ENCODE results near the gene SLC38A6. TPM values are rescaled to one million over a fixed set of nuclear protein-coding genes. Genes with fewer than 3 reads are reported as not detected.

The SLC38A6 gene
- total and polyA plus RNA-seq, 2 experiments from 2014 or later = 11.9 to 23.2 TPM

DNA sequence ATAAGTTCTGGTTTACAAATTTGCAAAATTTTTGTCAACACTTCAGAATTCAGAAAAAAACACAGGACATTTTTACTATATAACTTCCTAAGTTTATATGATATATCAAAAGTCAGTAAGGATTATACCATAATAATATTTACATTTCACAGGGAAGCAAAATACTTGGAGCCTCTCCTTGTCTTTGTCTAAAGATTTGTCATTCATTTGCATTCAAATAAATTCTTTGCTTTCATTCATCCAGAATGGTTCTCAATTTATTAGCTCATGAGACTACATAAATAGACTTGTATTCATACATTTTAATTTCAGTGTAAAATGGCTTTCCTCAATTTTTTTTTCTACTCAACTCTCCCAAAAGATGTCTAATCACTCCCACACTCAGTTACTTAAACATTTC lies 96.4 kb downstream of the SLC38A6 start:
- H3K9me3 Mint-ChIP-seq = no peaks in the 10 kb centered on the region; the same call in 2 of the 3 replicates
- no peak for ATAC-seq

More for the DNA sequence above, 96.4 kb downstream of the SLC38A6 start:
- Histone ChIP-seq H3F3A (replicated peaks; ENCODE audit: low read depth) (no peaks in the 10 kb centered on the region), H3K36me3 (ENCODE audit: insufficient read depth) (no peaks in the 10 kb centered on the region; the same call in 1 of the 2 replicates), H3K4me3 (no peak overlapping the region), H4K20me1 (replicated peaks; ENCODE audit: insufficient read depth) (no peaks in the 10 kb centered on the region), H3K4me2 (no peak overlapping the region), H3K79me2 (replicated peaks; ENCODE audit: insufficient read depth) (no peaks in the 10 kb centered on the region), H3K4me1 (ENCODE audit: insufficient read depth) (peaks cover 10% of the 10 kb centered on the region), H3K9me2 (ENCODE audit: insufficient read depth) (peaks cover 2% of the 10 kb centered on the region; the same call in 1 of the 2 replicates), H2AFZ (no peak overlapping the region), H3K27ac (ENCODE audit: low read depth) (no peak overlapping the region), H3K27me3 (ENCODE audit: insufficient read depth) (no peaks in the 10 kb centered on the region)
- H3K36me3 Mint-ChIP-seq (ENCODE audit: low read depth) = peaks cover 7% of the 10 kb centered on the region; the same call in 2 of the 3 replicates
- no peak for DNase-seq (ENCODE audit: low spot score)
- TF ChIP-seq EZH2phosphoT487 (IDR thresholded peaks at IDR 0.05; ENCODE audit: unreplicated experiment) (no peak), ZNF114 (CRISPR knock-in tag; IDR thresholded peaks at IDR 0.05) (no peak), REST (IDR thresholded peaks at IDR 0.05; ENCODE audit: unreplicated experiment) (no peak), NANOG (IDR thresholded peaks at IDR 0.05; ENCODE audit: borderline replicate concordance) (no peak), ZNF462 (CRISPR knock-in tag; IDR thresholded peaks at IDR 0.05) (no peak), POLR2AphosphoS5 (IDR thresholded peaks at IDR 0.05; ENCODE audit: low read depth) (no peak), EZH2 (IDR thresholded peaks at IDR 0.05; ENCODE audit: low read depth, unreplicated experiment) (no peak), CREB1 (CRISPR knock-in tag; IDR thresholded peaks at IDR 0.05; ENCODE audit: low read depth) (no peak), JUNB (IDR thresholded peaks at IDR 0.05; ENCODE audit: unreplicated experiment) (no peak), ZNF331 (CRISPR knock-in tag; IDR thresholded peaks at IDR 0.05; ENCODE audit: low read depth) (no peak), STAT1 (IDR thresholded peaks at IDR 0.05; ENCODE audit: unreplicated experiment) (no peak)
- TF ChIP-seq, protein P1, sequence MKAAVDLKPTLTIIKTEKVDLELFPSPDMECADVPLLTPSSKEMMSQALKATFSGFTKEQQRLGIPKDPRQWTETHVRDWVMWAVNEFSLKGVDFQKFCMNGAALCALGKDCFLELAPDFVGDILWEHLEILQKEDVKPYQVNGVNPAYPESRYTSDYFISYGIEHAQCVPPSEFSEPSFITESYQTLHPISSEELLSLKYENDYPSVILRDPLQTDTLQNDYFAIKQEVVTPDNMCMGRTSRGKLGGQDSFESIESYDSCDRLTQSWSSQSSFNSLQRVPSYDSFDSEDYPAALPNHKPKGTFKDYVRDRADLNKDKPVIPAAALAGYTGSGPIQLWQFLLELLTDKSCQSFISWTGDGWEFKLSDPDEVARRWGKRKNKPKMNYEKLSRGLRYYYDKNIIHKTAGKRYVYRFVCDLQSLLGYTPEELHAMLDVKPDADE (IDR thresholded peaks at IDR 0.05) = no peak
- TF ChIP-seq, protein P2, sequence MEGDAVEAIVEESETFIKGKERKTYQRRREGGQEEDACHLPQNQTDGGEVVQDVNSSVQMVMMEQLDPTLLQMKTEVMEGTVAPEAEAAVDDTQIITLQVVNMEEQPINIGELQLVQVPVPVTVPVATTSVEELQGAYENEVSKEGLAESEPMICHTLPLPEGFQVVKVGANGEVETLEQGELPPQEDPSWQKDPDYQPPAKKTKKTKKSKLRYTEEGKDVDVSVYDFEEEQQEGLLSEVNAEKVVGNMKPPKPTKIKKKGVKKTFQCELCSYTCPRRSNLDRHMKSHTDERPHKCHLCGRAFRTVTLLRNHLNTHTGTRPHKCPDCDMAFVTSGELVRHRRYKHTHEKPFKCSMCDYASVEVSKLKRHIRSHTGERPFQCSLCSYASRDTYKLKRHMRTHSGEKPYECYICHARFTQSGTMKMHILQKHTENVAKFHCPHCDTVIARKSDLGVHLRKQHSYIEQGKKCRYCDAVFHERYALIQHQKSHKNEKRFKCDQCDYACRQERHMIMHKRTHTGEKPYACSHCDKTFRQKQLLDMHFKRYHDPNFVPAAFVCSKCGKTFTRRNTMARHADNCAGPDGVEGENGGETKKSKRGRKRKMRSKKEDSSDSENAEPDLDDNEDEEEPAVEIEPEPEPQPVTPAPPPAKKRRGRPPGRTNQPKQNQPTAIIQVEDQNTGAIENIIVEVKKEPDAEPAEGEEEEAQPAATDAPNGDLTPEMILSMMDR (conservative IDR thresholded peaks at IDR 0.05; ENCODE audit: low read depth in 2 of 2) = no peak
- H3K27ac Mint-ChIP-seq = no peak overlapping the region
- peaks cover 9% of the 10 kb centered on the region for H3K4me1 Mint-ChIP-seq
- no peak overlapping the region for H3K4me3 Mint-ChIP-seq
- no peaks in the 10 kb centered on the region for H3K27me3 Mint-ChIP-seq (ENCODE audit: insufficient read depth, low read depth, poor library complexity)
